MCF 10A (cell line): ENCODE data around the gene RBPJL. TPM values are rescaled to one million over a fixed set of nuclear protein-coding genes. Genes with fewer than 3 reads are reported as not detected.

Source experiments
- BruUV-seq: library from RNA; stranded (reverse); fragments of 400-500 nt; replicated peaks from 2 replicates; lab custom pipeline; 2021; lab: Mats Ljungman, UMichigan
- CTCF ChIA-PET: fragments of 300-600 bp; sonication (Branson Sonifier 250); formaldehyde crosslinking; extraction: SDS; loops from one replicate; lab custom pipeline; 2021; ENCODE audit warnings: antibody characterized with exemption, inconsistent platforms; lab: Yijun Ruan, JAX
- POLR2A ChIA-PET: fragments of 300-600, 350-650 bp; sonication (Branson Sonifier 250); formaldehyde crosslinking; extraction: SDS; loops from one replicate; lab custom pipeline; 2020; ENCODE audit warnings: antibody characterized with exemption, inconsistent platforms; lab: Yijun Ruan, JAX
- DNase-seq: peaks from one replicate; pipeline ENCODE4 v3.0.0-alpha.2; 2018; ENCODE audit not compliant: unreplicated experiment
- H3K27ac Mint-ChIP-seq: one replicate; pipeline ENCODE4 v1.8.0; 2022; ENCODE audit warnings: mild to moderate bottlenecking, low read depth, mixed read lengths; ENCODE audit not compliant: unreplicated experiment
- H3K27me3 Mint-ChIP-seq: one replicate; pipeline ENCODE4 v1.8.0; 2022; ENCODE audit warnings: mixed read lengths; ENCODE audit not compliant: insufficient read depth, unreplicated experiment
- H3K36me3 Mint-ChIP-seq: one replicate; pipeline ENCODE4 v1.8.0; 2022; ENCODE audit warnings: mild to moderate bottlenecking, moderate library complexity, mixed read lengths; ENCODE audit not compliant: insufficient read depth, unreplicated experiment
- H3K4me1 Mint-ChIP-seq: one replicate; pipeline ENCODE4 v1.8.0; 2022; ENCODE audit warnings: mixed read lengths; ENCODE audit not compliant: insufficient read depth, unreplicated experiment
- H3K4me3 Mint-ChIP-seq: one replicate; pipeline ENCODE4 v1.8.0; 2022; ENCODE audit warnings: mild to moderate bottlenecking, moderate library complexity, mixed read lengths; ENCODE audit not compliant: unreplicated experiment
- H3K9me3 Mint-ChIP-seq: one replicate; pipeline ENCODE4 v1.8.0; 2022; ENCODE audit warnings: mixed read lengths; ENCODE audit not compliant: unreplicated experiment
- CTCF ChIP-seq: fragments of 200-600 bp; IDR thresholded peaks from one replicate; pipeline ENCODE4 v1.8.0; 2022; ENCODE audit warnings: antibody characterized with exemption, mild to moderate bottlenecking; ENCODE audit not compliant: unreplicated experiment
- intact Hi-C: fragments of 100-400 bp; cut with micrococcal nuclease; formaldehyde crosslinking; loops from 2 replicates; pipeline ENCODE4 v1.14.1; 2022
- total RNA-seq: library from RNA; stranded (reverse); gene quantifications from 2 replicates; pipeline ENCODE4 v1.2.3, GENCODE V29; 2022

Gene RBPJL
- total RNA-seq, 1 experiment from 2014 or later = not detected

GRCh38 chr20:45337367-45338120 is 30.9 kb downstream of the RBPJL start:
- H3K27me3 Mint-ChIP-seq = no peaks in the 10 kb centered on the region

GRCh38 chr20:45338121-45339030 is 31.7 kb downstream of the RBPJL start:
- no peaks in the 10 kb centered on the region for H3K9me3 Mint-ChIP-seq
- no peak for TF ChIP-seq CTCF
- H3K4me1 Mint-ChIP-seq = peaks cover 65% of the 10 kb centered on the region
- no peaks in the 10 kb centered on the region for H3K27me3 Mint-ChIP-seq
- DNase-seq = peak; percentile 34
- H3K4me3 Mint-ChIP-seq = peak overlapping the region; percentile 44
- CTCF ChIA-PET = interaction anchor here (0.5 to 4.7 kb wide), 6 partner anchors 13 to 433 kb away, joined by 3 to 44 read pairs (median 5); no protein-coding TSS in a partner anchor
- no TSS peak for BruUV-seq
- POLR2A ChIA-PET = interaction anchor here (0.5 to 37.4 kb wide), 10 partner anchors 17 to 448 kb away, joined by 3 to 1328 read pairs (median 10); partner anchors contain the start of genes PIGT, SDC4 and SYS1
- intact Hi-C loops = no loop called here
- H3K27ac Mint-ChIP-seq = peak overlapping the region; percentile 97
- H3K36me3 Mint-ChIP-seq = peaks cover 59% of the 10 kb centered on the region

More at GRCh38 chr20:45337367-45338120, 30.9 kb downstream of the RBPJL start:
- peak; percentile 66 for DNase-seq
- ChIA-PET CTCF (interaction anchor here (0.5 to 4.7 kb wide), 21 partner anchors 9 to 1989 kb away, joined by 3 to 44 read pairs (median 5); partner anchors contain the start of genes SDC4 and SYS1), POLR2A (interaction anchor here (0.5 to 37.4 kb wide), 21 partner anchors 11 to 1369 kb away, joined by 3 to 1328 read pairs (median 5); partner anchors contain the start of genes PCIF1, PIGT, SDC4 and SLPI)
- Mint-ChIP-seq H3K4me1 (peaks cover 58% of the 10 kb centered on the region), H3K36me3 (peaks cover 67% of the 10 kb centered on the region), H3K9me3 (no peaks in the 10 kb centered on the region), H3K4me3 (peak overlapping the region; percentile 45), H3K27ac (peak overlapping the region; percentile 97)
- BruUV-seq = no TSS peak
- TF ChIP-seq CTCF = no peak
- intact Hi-C loops = no loop called here

GRCh38 chr20:45339084-45339483 is 32.4 kb downstream of the RBPJL start:
- Mint-ChIP-seq H3K4me3 (peak overlapping the region; percentile 44), H3K4me1 (peaks cover 65% of the 10 kb centered on the region), H3K9me3 (no peaks in the 10 kb centered on the region), H3K27ac (peak overlapping the region; percentile 97), H3K36me3 (peaks cover 52% of the 10 kb centered on the region), H3K27me3 (no peaks in the 10 kb centered on the region)
- intact Hi-C loops = no loop called here
- ChIA-PET POLR2A (interaction anchor here (1.5 to 37.4 kb wide), 3 partner anchors 21 to 440 kb away, joined by 3 to 1328 read pairs (median 40); partner anchors contain the start of genes SDC4 and SYS1), CTCF (interaction anchor here (0.5 to 4.7 kb wide), 3 partner anchors 19 to 74 kb away, joined by 4 to 44 read pairs (median 6); no protein-coding TSS in a partner anchor)
- no peak for TF ChIP-seq CTCF
- BruUV-seq = no TSS peak
- peak; percentile 72 for DNase-seq
